OCI-LY1 (cell line): ENCODE results near the gene FOXK1.

Source experiments
- H2AFZ ChIP-seq: fragments of 200-600 bp; sonication (generic), shearing (Covaris generic); 2 replicates; pipeline ENCODE4 v1.6.0; 2014; ENCODE audit warnings: antibody characterized with exemption, mild to moderate bottlenecking, low read length
- H3F3A ChIP-seq: fragments of 200-600 bp; sonication (generic), shearing (Covaris generic); 2 replicates; pipeline ENCODE4 v1.6.0; 2014; ENCODE audit warnings: mild to moderate bottlenecking, antibody characterized with exemption, low read length, moderate library complexity; ENCODE audit not compliant: insufficient read depth
- H3K27ac ChIP-seq: fragments of 200-600 bp; sonication (generic); 2 replicates; pipeline ENCODE4 v1.5.1; 2014; ENCODE audit warnings: low read length, mixed run types, mild to moderate bottlenecking, low read depth; ENCODE audit not compliant: poor library complexity, severe bottlenecking
- H3K27me3 ChIP-seq: fragments of 200-600 bp; sonication (generic); 2 replicates; pipeline ENCODE4 v1.6.0; 2014; ENCODE audit warnings: antibody characterized with exemption, mild to moderate bottlenecking, low read length, moderate library complexity; ENCODE audit not compliant: insufficient read depth
- H3K36me3 ChIP-seq: fragments of 200-600 bp; sonication (generic); 2 replicates; pipeline ENCODE4 v1.6.1; 2014; ENCODE audit warnings: mild to moderate bottlenecking, antibody characterized with exemption, low read length, moderate library complexity, mixed read lengths; ENCODE audit not compliant: insufficient read depth
- H3K4me1 ChIP-seq: fragments of 200-600 bp; sonication (generic); 2 replicates; pipeline ENCODE4 v1.5.1; 2014; ENCODE audit warnings: mild to moderate bottlenecking, low read length, moderate library complexity; ENCODE audit not compliant: insufficient read depth, severe bottlenecking
- H3K4me2 ChIP-seq: fragments of 200-600 bp; sonication (generic), shearing (Covaris generic); 2 replicates; pipeline ENCODE4 v1.6.1; 2014; ENCODE audit warnings: low read length
- H3K4me3 ChIP-seq: fragments of 200-600 bp; sonication (generic); 2 replicates; pipeline ENCODE4 v1.5.1; 2014; ENCODE audit warnings: low read length, low read depth, mild to moderate bottlenecking, mixed read lengths; ENCODE audit not compliant: poor library complexity, severe bottlenecking
- H3K79me2 ChIP-seq: fragments of 200-600 bp; shearing (Covaris generic); 2 replicates; pipeline ENCODE4 v1.6.1; 2016; ENCODE audit warnings: mixed run types, low read length, mixed read lengths; ENCODE audit not compliant: insufficient read depth
- H3K9ac ChIP-seq: fragments of 200-600 bp; sonication (generic), shearing (Covaris generic); 2 replicates; pipeline ENCODE4 v1.6.1; 2014; ENCODE audit warnings: mild to moderate bottlenecking, low read length, mixed read lengths
- H3K9me2 ChIP-seq: fragments of 200-600 bp; sonication (generic), shearing (Covaris generic); 2 replicates; pipeline ENCODE4 v1.6.1; 2014; ENCODE audit warnings: low read depth, mild to moderate bottlenecking, low read length, mixed read lengths
- H3K9me3 ChIP-seq: fragments of 200-600 bp; shearing (Covaris generic); 2 replicates; pipeline ENCODE4 v1.6.1; 2014; ENCODE audit warnings: low read length, mixed read lengths
- H4K20me1 ChIP-seq: fragments of 200-600 bp; sonication (generic), shearing (Covaris generic); 2 replicates; pipeline ENCODE4 v1.6.0; 2016; ENCODE audit warnings: mild to moderate bottlenecking, low read length; ENCODE audit not compliant: insufficient read depth
- CTCF ChIP-seq: fragments of 200-600 bp; sonication (generic), shearing (Covaris generic); IDR thresholded peaks from 2 replicates; pipeline ENCODE4 v1.5.1; 2017; ENCODE audit warnings: mild to moderate bottlenecking, antibody characterized with exemption, low read length, moderate library complexity, mixed read lengths
- EZH2 ChIP-seq: fragments of 200-600 bp; sonication (generic), shearing (Covaris generic); IDR thresholded peaks from 2 replicates; pipeline ENCODE4 v1.8.0; 2017; ENCODE audit warnings: borderline replicate concordance, mixed run types, mild to moderate bottlenecking, antibody characterized with exemption, low read length, moderate library complexity, mixed read lengths

The FOXK1 gene

GRCh38 chr7:4682621-4683042 lies 537 bp downstream of the FOXK1 start:
- H3K27me3 ChIP-seq, result no peaks in the 10 kb centered on the region
- H3K79me2 ChIP-seq, result peaks cover 45% of the 10 kb centered on the region
- no peaks in the 10 kb centered on the region for H3K9me3 ChIP-seq
- no peak overlapping the region for H2AFZ ChIP-seq
- H3K9me2 ChIP-seq, result no peaks in the 10 kb centered on the region
- peak overlapping the region; percentile 90 for H3K4me3 ChIP-seq
- H3K4me2 ChIP-seq, result peak overlapping the region; percentile 83
- no peaks in the 10 kb centered on the region for H3F3A ChIP-seq
- peaks cover 27% of the 10 kb centered on the region for H3K4me1 ChIP-seq
- no peaks in the 10 kb centered on the region for H4K20me1 ChIP-seq
- peaks cover 9% of the 10 kb centered on the region; the same call in 1 of the 2 replicates for H3K36me3 ChIP-seq
- H3K9ac ChIP-seq, result peak overlapping the region; percentile 91
- H3K27ac ChIP-seq, result peak overlapping the region; percentile 62
- TF ChIP-seq CTCF (no peak), EZH2 (no peak)

- no peak overlapping the region for H2AFZ ChIP-seq
- peaks cover 9% of the 10 kb centered on the region; the same call in 1 of the 2 replicates for H3K36me3 ChIP-seq
- H3F3A ChIP-seq, result no peaks in the 10 kb centered on the region
- no peaks in the 10 kb centered on the region for H3K9me3 ChIP-seq
- H3K9me2 ChIP-seq, result no peaks in the 10 kb centered on the region
- H3K79me2 ChIP-seq, result peaks cover 51% of the 10 kb centered on the region
- H3K4me1 ChIP-seq, result peaks cover 29% of the 10 kb centered on the region
- H3K27ac ChIP-seq, result peak overlapping the region; percentile 62
- peak overlapping the region; percentile 91 for H3K9ac ChIP-seq
- H4K20me1 ChIP-seq, result no peaks in the 10 kb centered on the region
- no peaks in the 10 kb centered on the region for H3K27me3 ChIP-seq
- peak overlapping the region; percentile 90 for H3K4me3 ChIP-seq
- TF ChIP-seq EZH2 (no peak), CTCF (no peak)
- H3K4me2 ChIP-seq, result peak overlapping the region; percentile 83
These were observed 1.2 kb downstream of the FOXK1 start for GRCh38 chr7:4683043-4683883.

GRCh38 chr7:4683884-4684565 lies 1.9 kb downstream of the FOXK1 start:
- TF ChIP-seq CTCF (peak; percentile 49), EZH2 (no peak)
- H3K4me3 ChIP-seq, result peak overlapping the region; percentile 90
- no peak overlapping the region for H2AFZ ChIP-seq
- H3K4me1 ChIP-seq, result peaks cover 37% of the 10 kb centered on the region
- H4K20me1 ChIP-seq, result no peaks in the 10 kb centered on the region
- H3K79me2 ChIP-seq, result peaks cover 57% of the 10 kb centered on the region
- peaks cover 9% of the 10 kb centered on the region; the same call in 1 of the 2 replicates for H3K36me3 ChIP-seq
- H3K9me2 ChIP-seq, result no peaks in the 10 kb centered on the region
- H3K9ac ChIP-seq, result peak overlapping the region; percentile 91
- peak overlapping the region; percentile 83 for H3K4me2 ChIP-seq
- no peaks in the 10 kb centered on the region for H3F3A ChIP-seq
- peak overlapping the region; percentile 62 for H3K27ac ChIP-seq
- H3K27me3 ChIP-seq, result no peaks in the 10 kb centered on the region
- no peaks in the 10 kb centered on the region for H3K9me3 ChIP-seq
